A549 (cell line): ENCODE results near the gene LRCH1. TPM values are rescaled to one million over a fixed set of nuclear protein-coding genes. Genes with fewer than 3 reads are reported as not detected.

ENCODE experiments used
- ATAC-seq, 2 experiments: fragments of 200-7000 bp in 1 of 2; fragments of >200 bp in 1 of 2; cut with Nextera tagmentation in 1 of 2; cut with Tn5 transposase in 1 of 2; 3 replicates each; pipeline versions ENCODE4 v1.8.0 to v1.9.1; 2018 to 2020; ENCODE audit warnings: mild to moderate bottlenecking in 1 of 2, moderate library complexity in 1 of 2
- CTCF ChIA-PET: fragments of 300-600 bp; sonication (Branson Sonifier 250); formaldehyde crosslinking; extraction: SDS; loops from one replicate; lab custom pipeline; 2021; ENCODE audit warnings: antibody characterized with exemption, inconsistent platforms; lab: Yijun Ruan, JAX
- POLR2A ChIA-PET: fragments of 350-600 bp; formaldehyde crosslinking; extraction: SDS; loops from one replicate; lab custom pipeline; 2021; ENCODE audit warnings: antibody characterized with exemption, inconsistent platforms; lab: Yijun Ruan, JAX
- DNase-seq, 2 experiments: peaks; one replicate each; pipeline versions ENCODE4 v3.0.0 to v3.0.0-alpha.2; 2011 to 2016; ENCODE audit warnings: low read depth in 1 of 2, low spot score in 1 of 2
- FAIRE-seq: peaks from 2 replicates; lab custom pipeline; 2011; peaks lifted over from hg19 to GRCh38; lab: Jason Lieb, UNC
- H3K27ac ChIP-seq, 2 experiments: fragments of >200 bp; sonication (Bioruptor Twin); formaldehyde crosslinking; 3 replicates each; pipeline ENCODE4 v1.5.1; 2016 to 2017
- H3K4me1 ChIP-seq: fragments of >200 bp; sonication (Bioruptor Twin); formaldehyde crosslinking; 3 replicates; pipeline ENCODE4 v1.6.1; 2016
- H3K4me2 ChIP-seq: fragments of >200 bp; sonication (Bioruptor Twin); formaldehyde crosslinking; 3 replicates; pipeline ENCODE4 v1.6.1; 2016
- H3K4me3 ChIP-seq: fragments of >200 bp; sonication (Bioruptor Twin); formaldehyde crosslinking; 3 replicates; pipeline ENCODE4 v1.5.1; 2016
- H3K9me3 ChIP-seq: fragments of >200 bp; sonication (Bioruptor Twin); formaldehyde crosslinking; 3 replicates; pipeline ENCODE4 v1.6.1; 2016
- CBX2 ChIP-seq: fragments of 200-600 bp; sonication (generic); IDR thresholded peaks from 2 replicates; pipeline ENCODE4 v1.6.1; 2016; ENCODE audit warnings: low read depth, mild to moderate bottlenecking, borderline replicate concordance
- EHF ChIP-seq: fragments of 250-450 bp; sonication (Bioruptor Pico); IDR thresholded peaks from 2 replicates; pipeline ENCODE4 v1.5.0; 2020; ENCODE audit warnings: mild to moderate bottlenecking
- EHMT2 ChIP-seq: fragments of 200-600 bp; sonication (generic); IDR thresholded peaks from 2 replicates; pipeline ENCODE4 v1.6.1; 2016; ENCODE audit warnings: antibody characterized with exemption, low read depth, mild to moderate bottlenecking, moderate library complexity
- ELK1 ChIP-seq: fragments of 150-350 bp; IDR thresholded peaks from 2 replicates; pipeline ENCODE4 v1.6.1; 2014; ENCODE audit warnings: low read depth, mild to moderate bottlenecking, low read length
- ESRRA ChIP-seq: fragments of 150-350 bp; IDR thresholded peaks from 2 replicates; pipeline ENCODE4 v1.6.1; 2014; ENCODE audit warnings: mild to moderate bottlenecking, low read length, borderline replicate concordance
- FOSB ChIP-seq: fragments of 250-450 bp; sonication (Bioruptor Pico); IDR thresholded peaks from 2 replicates; pipeline ENCODE4 v1.5.0; 2020; ENCODE audit warnings: mild to moderate bottlenecking, moderate library complexity
- FOSL2 ChIP-seq, 2 experiments: fragments of 450-650 bp in 1 of 2; fragments of >200 bp in 1 of 2; sonication (Bioruptor Twin) in 1 of 2; formaldehyde crosslinking; IDR thresholded peaks; 2 replicates each; pipeline versions ENCODE4 v1.5.0 to v1.6.1; 2016 to 2020; ENCODE audit warnings: mild to moderate bottlenecking in 1 of 2, moderate library complexity in 1 of 2
- GATA3 ChIP-seq: IDR thresholded peaks from 2 replicates; pipeline ENCODE4 v1.6.1; 2012; ENCODE audit warnings: borderline replicate concordance
- HEYL ChIP-seq: fragments of 250-450 bp; sonication (Bioruptor Pico); IDR thresholded peaks from 2 replicates; pipeline ENCODE4 v1.8.0; 2021; ENCODE audit warnings: mild to moderate bottlenecking, moderate library complexity
- HOXB5 ChIP-seq: fragments of 250-450 bp; sonication (Bioruptor Pico); IDR thresholded peaks from 2 replicates; pipeline ENCODE4 v1.5.0; 2020; ENCODE audit warnings: mild to moderate bottlenecking, moderate library complexity
- KDM5A ChIP-seq: fragments of 200-600 bp; sonication (generic); IDR thresholded peaks from 2 replicates; pipeline ENCODE4 v1.6.1; 2016; ENCODE audit warnings: antibody characterized with exemption, mild to moderate bottlenecking
- MAZ ChIP-seq: fragments of 150-350 bp; IDR thresholded peaks from 2 replicates; pipeline ENCODE4 v1.6.1; 2014; ENCODE audit warnings: antibody characterized with exemption, low read depth, low read length, borderline replicate concordance
- MYC ChIP-seq: IDR thresholded peaks from 2 replicates; pipeline ENCODE4 v1.6.1; 2012; ENCODE audit warnings: mild to moderate bottlenecking, inconsistent platforms, low read length, improper control_type of control experiment, borderline replicate concordance
- NPAS2 ChIP-seq: fragments of 250-450 bp; sonication (Bioruptor Pico); IDR thresholded peaks from 2 replicates; pipeline ENCODE4 v1.8.0; 2022; ENCODE audit warnings: mild to moderate bottlenecking, moderate library complexity, borderline replicate concordance
- NR3C1 ChIP-seq: fragments of >200 bp; sonication (Bioruptor Twin); formaldehyde crosslinking; IDR thresholded peaks from 3 replicates; pipeline ENCODE4 v1.6.1; 2017
- PBX3 ChIP-seq: IDR thresholded peaks from 2 replicates; pipeline ENCODE4 v1.6.1; 2012
- PHF8 ChIP-seq: fragments of 200-600 bp; sonication (generic); IDR thresholded peaks from 2 replicates; pipeline ENCODE4 v1.6.1; 2016; ENCODE audit warnings: low read depth, mild to moderate bottlenecking, antibody characterized with exemption, moderate library complexity, borderline replicate concordance
- POLR2A ChIP-seq: IDR thresholded peaks from 2 replicates; pipeline ENCODE4 v1.6.1; 2012; ENCODE audit warnings: mild to moderate bottlenecking, low read length
- RFX5 ChIP-seq: fragments of 450-650 bp; IDR thresholded peaks from 2 replicates; pipeline ENCODE4 v1.7.1; 2014; ENCODE audit warnings: antibody characterized with exemption, mild to moderate bottlenecking, moderate library complexity
- SMC3 ChIP-seq: fragments of >200 bp; sonication (Bioruptor Twin); formaldehyde crosslinking; IDR thresholded peaks from 3 replicates; pipeline ENCODE4 v1.6.1; 2018; ENCODE audit warnings: inconsistent platforms
- ZC3H11A ChIP-seq: fragments of 450-650 bp; IDR thresholded peaks from 2 replicates; pipeline ENCODE4 v1.6.1; 2014; ENCODE audit warnings: antibody characterized with exemption, mild to moderate bottlenecking
- WGBS: methylation state at CpG from one replicate; pipeline ENCODE4 v1.1.6; 2017; ENCODE audit errors: missing lambda C conversion rate; 5-methylcytosine and 5-hydroxymethylcytosine counted together
- polyA plus RNA-seq, 4 experiments: library from polyadenylated mRNA; depleted of rRNA in 3 of 4; stranded (reverse); fragments of >200 nt; fragmentation: RNase III in 1 of 4; extraction: RNeasy Plus Mini Kit Qiagen cat#74134 plus additional on column Dnase treatment in 1 of 4; gene quantifications; 2 replicates in 3 of 4; 3 replicates in 1 of 4; pipeline ENCODE4 v1.2.3, GENCODE V29; 2011 to 2017
- TF ChIP-seq, protein P1 (sequence below): fragments of >200 bp; sonication (Bioruptor Twin); formaldehyde crosslinking; IDR thresholded peaks from 3 replicates; pipeline ENCODE4 v1.5.1; 2016

LRCH1 gene
- polyA plus RNA-seq, 2 of the 4 experiments (the other 2 are of a cell fraction): 8.5 to 16.4 TPM

DNA sequence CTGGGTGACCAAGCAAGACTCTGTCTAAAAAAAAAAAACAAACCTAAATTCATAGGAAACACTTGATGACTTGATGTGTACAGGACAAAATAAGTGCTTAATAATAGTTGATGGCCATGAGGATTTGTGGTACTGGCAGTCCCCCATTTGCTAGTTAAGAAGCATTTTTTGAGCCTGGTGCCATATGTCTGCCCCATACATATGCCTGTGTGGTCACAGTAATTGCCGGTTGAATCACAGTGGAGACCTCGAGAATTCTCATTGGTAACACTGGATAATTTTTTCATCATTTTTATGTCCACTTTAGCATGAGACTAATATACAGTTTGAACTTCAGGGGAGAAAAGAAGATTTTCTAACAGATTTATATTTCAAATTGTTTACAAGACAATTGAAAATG lies 79.2 kb downstream of the LRCH1 start:
- FAIRE-seq: no peak
- ATAC-seq: no peak
- POLR2A ChIA-PET: no interaction called here
- H3K9me3 ChIP-seq: no peaks in the 10 kb centered on the region
- peaks cover 40% of the 10 kb centered on the region for H3K4me1 ChIP-seq
- no peak overlapping the region for H3K4me3 ChIP-seq
- no peak for DNase-seq
- WGBS: 98% methylated on average over 2 of the region's 2 CpGs
- CTCF ChIA-PET: no interaction called here
- no peak overlapping the region for H3K27ac ChIP-seq
- no peak for TF ChIP-seq KDM5A
- TF ChIP-seq RFX5: no peak
- no peak for TF ChIP-seq MYC
- no peak for TF ChIP-seq CBX2
- TF ChIP-seq NPAS2: no peak
- no peak for TF ChIP-seq POLR2A
- TF ChIP-seq NR3C1: no peak
- TF ChIP-seq HOXB5: no peak
- no peak for TF ChIP-seq ESRRA
- TF ChIP-seq HEYL: no peak
- TF ChIP-seq EHMT2: no peak
- TF ChIP-seq FOSL2 (IDR thresholded peaks at IDR 0.05): no peak
- TF ChIP-seq FOSL2 (CRISPR knock-in tag; IDR thresholded peaks at IDR 0.05): no peak
- no peak for TF ChIP-seq SMC3
- no peak for TF ChIP-seq EHF (CRISPR knock-in tag)
- no peak for TF ChIP-seq ELK1
- no peak for TF ChIP-seq PHF8
- no peak for TF ChIP-seq PBX3
- no peak overlapping the region for H3K4me2 ChIP-seq

DNA sequence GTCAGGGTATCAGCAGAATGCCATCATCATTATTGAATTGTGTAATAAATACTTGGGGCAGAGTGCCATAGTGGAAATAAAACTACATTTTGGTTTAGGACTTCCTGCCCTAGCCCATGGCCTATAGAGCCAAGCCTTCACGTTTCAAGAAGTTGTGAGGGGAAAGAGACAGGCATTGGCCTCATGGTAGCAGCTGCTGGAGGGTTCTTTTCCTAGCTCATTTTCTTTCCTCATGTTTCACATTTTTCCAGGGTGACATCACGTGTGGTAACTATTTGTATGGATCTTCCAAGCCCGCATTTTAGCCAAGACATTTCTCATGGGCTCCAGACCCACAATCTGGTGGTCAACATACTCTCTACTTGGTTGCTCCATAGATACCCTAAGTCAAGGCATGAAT lies 80.4 kb downstream of the LRCH1 start:
- peak; percentile 66 to 79; a peak in 4 of 6 replicates for ATAC-seq
- POLR2A ChIA-PET: no interaction called here
- no peak for FAIRE-seq
- WGBS: 6% methylated on average over 3 of the region's 3 CpGs
- Histone ChIP-seq H3K4me1 (peaks cover 40% of the 10 kb centered on the region), H3K4me2 (peak overlapping the region; percentile 53)
- TF ChIP-seq, protein P1, sequence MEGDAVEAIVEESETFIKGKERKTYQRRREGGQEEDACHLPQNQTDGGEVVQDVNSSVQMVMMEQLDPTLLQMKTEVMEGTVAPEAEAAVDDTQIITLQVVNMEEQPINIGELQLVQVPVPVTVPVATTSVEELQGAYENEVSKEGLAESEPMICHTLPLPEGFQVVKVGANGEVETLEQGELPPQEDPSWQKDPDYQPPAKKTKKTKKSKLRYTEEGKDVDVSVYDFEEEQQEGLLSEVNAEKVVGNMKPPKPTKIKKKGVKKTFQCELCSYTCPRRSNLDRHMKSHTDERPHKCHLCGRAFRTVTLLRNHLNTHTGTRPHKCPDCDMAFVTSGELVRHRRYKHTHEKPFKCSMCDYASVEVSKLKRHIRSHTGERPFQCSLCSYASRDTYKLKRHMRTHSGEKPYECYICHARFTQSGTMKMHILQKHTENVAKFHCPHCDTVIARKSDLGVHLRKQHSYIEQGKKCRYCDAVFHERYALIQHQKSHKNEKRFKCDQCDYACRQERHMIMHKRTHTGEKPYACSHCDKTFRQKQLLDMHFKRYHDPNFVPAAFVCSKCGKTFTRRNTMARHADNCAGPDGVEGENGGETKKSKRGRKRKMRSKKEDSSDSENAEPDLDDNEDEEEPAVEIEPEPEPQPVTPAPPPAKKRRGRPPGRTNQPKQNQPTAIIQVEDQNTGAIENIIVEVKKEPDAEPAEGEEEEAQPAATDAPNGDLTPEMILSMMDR: no peak
- no peak for TF ChIP-seq MYC
- TF ChIP-seq, all 56 proteins: peak for 0
- CTCF ChIA-PET: no interaction called here
- H3K27ac ChIP-seq: peak overlapping the region; percentile 43 to 75
- H3K4me3 ChIP-seq: no peak overlapping the region
- peak in 1 of 2 experiments; percentile 47 for DNase-seq
- H3K9me3 ChIP-seq: no peaks in the 10 kb centered on the region

GRCh38 chr13:46636451-46636850 lies 83.5 kb downstream of the LRCH1 start:
- Histone ChIP-seq H3K4me1 (peaks cover 50% of the 10 kb centered on the region), H3K4me2 (no peak overlapping the region), H3K4me3 (no peak overlapping the region), H3K27ac (no peak overlapping the region), H3K9me3 (no peaks in the 10 kb centered on the region)
- WGBS: 44% methylated on average over 2 of the region's 2 CpGs
- ChIA-PET CTCF (interaction anchor here (2.1 kb wide), 1 partner anchor 85 kb away, joined by 6 read pairs; no protein-coding TSS in a partner anchor), POLR2A (no interaction called here)
- FAIRE-seq (no peak), DNase-seq (no peak), ATAC-seq (no peak)
- TF ChIP-seq ZC3H11A: no peak
- no peak for TF ChIP-seq FOSB (CRISPR knock-in tag)
- no peak for TF ChIP-seq NPAS2
- no peak for TF ChIP-seq MAZ
- TF ChIP-seq GATA3: no peak
